Trophoblast cell (in vitro differentiated cells and primary cell): ENCODE results near the gene TF.

Experiments used
- DNase-seq, 2 donors: peaks; one replicate each; pipeline ENCODE4 v3.0.0-alpha.2; 2016
- H2AFZ ChIP-seq: 2 replicates; pipeline ENCODE4 v1.6.1; 2013; ENCODE audit warnings: low read length, moderate library complexity, mild to moderate bottlenecking; ENCODE audit not compliant: insufficient read depth, poor library complexity
- H2AK5ac ChIP-seq: 2 replicates; pipeline ENCODE4 v1.6.1; 2013; ENCODE audit warnings: mild to moderate bottlenecking, low read length
- H2BK120ac ChIP-seq: 2 replicates; pipeline ENCODE4 v1.6.1; 2013; ENCODE audit warnings: low read length, mild to moderate bottlenecking, moderate library complexity; ENCODE audit not compliant: insufficient read depth, poor library complexity
- H2BK12ac ChIP-seq: 2 replicates; pipeline ENCODE4 v1.6.1; 2013; ENCODE audit warnings: mild to moderate bottlenecking, low read length, moderate library complexity
- H2BK5ac ChIP-seq: 2 replicates; pipeline ENCODE4 v1.6.1; 2013; ENCODE audit warnings: low read length, low read depth, moderate library complexity, mild to moderate bottlenecking; ENCODE audit not compliant: poor library complexity
- H3K14ac ChIP-seq: 2 replicates; pipeline ENCODE4 v1.6.1; 2013; ENCODE audit warnings: mild to moderate bottlenecking, low read length
- H3K18ac ChIP-seq: 2 replicates; pipeline ENCODE4 v1.6.1; 2013; ENCODE audit warnings: mild to moderate bottlenecking, low read length
- H3K23ac ChIP-seq: 2 replicates; pipeline ENCODE4 v1.6.1; 2013; ENCODE audit warnings: low read length
- H3K27ac ChIP-seq: 2 replicates; pipeline ENCODE4 v1.5.1; 2013; ENCODE audit warnings: low read depth, mild to moderate bottlenecking, inconsistent platforms, low read length, moderate library complexity
- H3K27me3 ChIP-seq: 2 replicates; pipeline ENCODE4 v1.6.1; 2013; ENCODE audit warnings: inconsistent platforms, mild to moderate bottlenecking, low read length, moderate library complexity; ENCODE audit not compliant: insufficient read depth
- H3K36me3 ChIP-seq, 2 experiments: 1 replicate in 1 of 2; 2 replicates in 1 of 2; pipeline ENCODE4 v1.6.1; 2013; ENCODE audit warnings: low read length in 2 of 2, mild to moderate bottlenecking in 2 of 2, moderate library complexity in 1 of 2; ENCODE audit not compliant: insufficient read depth in 2 of 2, control insufficient read depth in 1 of 2
- H3K4ac ChIP-seq: 2 replicates; pipeline ENCODE4 v1.6.1; 2013; ENCODE audit warnings: low read depth, mild to moderate bottlenecking, low read length, moderate library complexity
- H3K4me1 ChIP-seq, 2 experiments: 1 replicate in 1 of 2; 2 replicates in 1 of 2; pipeline ENCODE4 v1.6.1; 2013; ENCODE audit warnings: low read length in 2 of 2, mild to moderate bottlenecking in 2 of 2, moderate library complexity in 1 of 2; ENCODE audit not compliant: insufficient read depth in 2 of 2, control insufficient read depth in 1 of 2
- H3K4me2 ChIP-seq: 2 replicates; pipeline ENCODE4 v1.6.1; 2013; ENCODE audit warnings: inconsistent platforms, mild to moderate bottlenecking, low read length, moderate library complexity
- H3K4me3 ChIP-seq: 2 replicates; pipeline ENCODE4 v1.5.1; 2013; ENCODE audit warnings: mild to moderate bottlenecking, low read depth, low read length, inconsistent platforms
- H3K79me1 ChIP-seq: one replicate; pipeline ENCODE4 v1.6.1; 2013; ENCODE audit warnings: low read length
- H3K79me2 ChIP-seq: 2 replicates; pipeline ENCODE4 v1.6.1; 2013; ENCODE audit warnings: low read length, mild to moderate bottlenecking; ENCODE audit not compliant: control insufficient read depth, insufficient read depth, poor library complexity
- H3K9ac ChIP-seq: 2 replicates; pipeline ENCODE4 v1.6.1; 2013; ENCODE audit warnings: mild to moderate bottlenecking, low read length
- H3K9me3 ChIP-seq: 2 replicates; pipeline ENCODE4 v1.6.1; 2013; ENCODE audit warnings: low read depth, mild to moderate bottlenecking, control low read depth, inconsistent platforms, low read length; ENCODE audit not compliant: insufficient read depth
- H4K12ac ChIP-seq: 2 replicates; pipeline ENCODE4 v1.6.1; 2013; ENCODE audit warnings: low read depth, mild to moderate bottlenecking, low read length, moderate library complexity
- H4K8ac ChIP-seq: 2 replicates; pipeline ENCODE4 v1.6.1; 2013; ENCODE audit warnings: low read depth, mild to moderate bottlenecking, low read length, moderate library complexity
- H4K91ac ChIP-seq: one replicate; pipeline ENCODE4 v1.6.1; 2013; ENCODE audit warnings: low read depth, mild to moderate bottlenecking, low read length, moderate library complexity
- WGBS: extraction: QIAGEN DNeasy Blood & Tissue Kit; methylation state at CpG from one replicate; pipeline ENCODE4 v1.1.7; 2013; ENCODE audit warnings: missing lambda C conversion rate; ENCODE audit not compliant: insufficient read length, insufficient coverage; ENCODE audit errors: extremely low coverage; 5-methylcytosine and 5-hydroxymethylcytosine counted together

The TF gene

DNA sequence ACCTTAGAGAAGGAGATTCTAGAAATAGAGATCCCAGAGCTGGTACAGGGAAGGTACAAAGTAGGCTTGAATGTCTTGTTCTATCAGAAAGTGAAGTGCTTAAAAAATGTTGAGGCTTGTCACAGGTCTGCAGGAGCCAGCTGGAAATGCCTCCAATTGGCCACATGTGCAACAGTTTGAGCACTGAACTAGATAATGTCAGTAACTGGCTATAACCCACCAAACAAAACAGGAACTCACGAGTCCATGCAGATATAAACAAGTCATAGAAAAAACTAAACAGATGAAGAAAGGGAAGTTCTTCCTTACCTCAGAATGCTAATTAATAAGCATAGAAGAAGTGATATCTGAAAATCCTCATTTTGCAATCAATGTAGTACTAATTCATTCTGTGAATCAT lies 11.9 kb upstream of the TF start:
- Histone ChIP-seq H2BK12ac (no peak overlapping the region), H3K18ac (no peak overlapping the region), H3K9ac (no peak overlapping the region), H3K27ac (no peak overlapping the region), H3K27me3 (no peaks in the 10 kb centered on the region), H2AK5ac (no peak overlapping the region), H3K9me3 (peaks cover 3% of the 10 kb centered on the region), H2BK120ac (no peak overlapping the region), H3K4ac (no peak overlapping the region), H3K36me3 (no peaks in the 10 kb centered on the region), H3K4me3 (no peak overlapping the region), H3K4me1 (no peaks in the 10 kb centered on the region), H4K91ac (no peak overlapping the region), H4K12ac (no peak overlapping the region), H2BK5ac (no peak overlapping the region), H3K79me2 (no peaks in the 10 kb centered on the region), H4K8ac (no peak overlapping the region), H3K4me2 (no peak overlapping the region), H3K23ac (no peak overlapping the region), H2AFZ (no peak overlapping the region), H3K79me1 (no peaks in the 10 kb centered on the region), H3K14ac (no peak overlapping the region)
- no CpG with 5 or more reads among the region's 1 CpG for WGBS
- DNase-seq, result no peak

DNA sequence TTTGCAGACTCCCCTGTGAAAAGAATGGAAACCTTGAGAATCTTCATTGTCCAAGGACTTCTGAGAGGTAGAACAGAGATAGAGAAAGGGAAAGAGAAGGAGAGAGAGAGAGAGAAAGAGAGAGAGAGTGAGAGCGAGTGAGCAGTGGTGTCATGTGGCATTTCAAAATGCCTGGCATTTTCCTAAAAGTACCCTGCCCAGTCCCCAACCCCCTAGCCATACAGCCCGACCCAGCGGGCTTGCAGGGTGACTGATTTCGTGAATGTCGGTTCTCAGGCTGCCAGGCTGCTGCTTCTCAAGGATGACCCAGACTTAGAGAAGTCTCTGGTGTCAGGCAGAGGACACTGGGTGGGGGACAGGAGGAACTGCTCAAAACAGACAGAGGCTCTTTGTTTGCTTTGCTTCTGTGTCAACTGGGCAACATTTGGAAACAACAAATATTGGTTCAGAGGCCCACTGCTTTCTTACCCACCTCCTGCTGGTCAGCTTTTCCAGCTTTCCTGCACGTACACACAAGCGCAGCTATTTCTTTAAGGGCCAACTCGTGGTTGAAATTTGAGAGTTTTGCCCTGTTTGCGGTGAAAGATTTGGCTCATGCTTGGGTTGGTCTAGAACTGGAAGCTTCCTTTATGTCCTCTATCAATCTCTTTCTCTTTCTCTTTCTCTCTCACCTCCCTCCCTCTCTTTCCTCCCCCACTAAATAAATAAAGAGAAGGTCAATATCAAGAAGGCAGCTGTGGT lies 3.7 kb upstream of the TF start:
- no peaks in the 10 kb centered on the region for H3K36me3 ChIP-seq
- H3K4ac ChIP-seq, result no peak overlapping the region
- H2BK120ac ChIP-seq, result no peak overlapping the region
- H4K8ac ChIP-seq, result no peak overlapping the region
- no peak overlapping the region for H3K9ac ChIP-seq
- no peaks in the 10 kb centered on the region for H3K79me2 ChIP-seq
- H3K79me1 ChIP-seq, result no peaks in the 10 kb centered on the region
- no peak overlapping the region for H3K23ac ChIP-seq
- no peak overlapping the region for H4K12ac ChIP-seq
- H2AK5ac ChIP-seq, result no peak overlapping the region
- no peak overlapping the region for H3K14ac ChIP-seq
- no peak overlapping the region for H3K27ac ChIP-seq
- no peak overlapping the region for H4K91ac ChIP-seq
- H2BK5ac ChIP-seq, result no peak overlapping the region
- H3K4me3 ChIP-seq, result no peak overlapping the region
- H3K18ac ChIP-seq, result no peak overlapping the region
- WGBS, result no CpG with 5 or more reads among the region's 9 CpGs
- peaks cover 3% of the 10 kb centered on the region for H3K9me3 ChIP-seq
- no peak overlapping the region for H2BK12ac ChIP-seq
- no peak for DNase-seq
- H2AFZ ChIP-seq, result no peak overlapping the region
- H3K4me2 ChIP-seq, result no peak overlapping the region
- no peaks in the 10 kb centered on the region for H3K27me3 ChIP-seq
- no peaks in the 10 kb centered on the region for H3K4me1 ChIP-seq

DNA sequence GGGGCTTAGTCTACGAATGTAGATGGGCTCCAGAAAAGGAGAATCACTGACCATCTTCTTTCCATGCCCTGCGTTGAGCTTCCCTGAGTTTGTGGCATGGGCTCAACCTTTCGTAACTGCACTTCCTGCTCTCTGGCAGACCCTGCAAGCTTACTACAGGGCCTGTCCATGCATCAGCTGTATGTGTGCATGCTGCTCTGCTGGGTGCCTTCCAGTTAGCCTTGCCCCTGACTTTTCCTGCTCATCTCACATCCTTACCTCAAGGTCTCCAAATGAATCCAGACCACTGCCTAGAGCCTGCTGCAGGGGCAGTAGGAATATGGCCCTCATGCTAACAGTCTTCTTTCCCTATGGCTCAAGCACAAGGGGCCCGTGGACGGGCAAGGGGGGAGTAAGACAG lies 2.0 kb upstream of the TF start:
- Histone ChIP-seq H4K8ac (no peak overlapping the region), H2BK120ac (no peak overlapping the region), H3K4me2 (no peak overlapping the region), H3K9ac (no peak overlapping the region), H3K4me1 (no peaks in the 10 kb centered on the region), H3K79me2 (no peaks in the 10 kb centered on the region), H3K36me3 (no peaks in the 10 kb centered on the region), H4K91ac (no peak overlapping the region), H2BK12ac (no peak overlapping the region), H3K23ac (no peak overlapping the region), H2BK5ac (no peak overlapping the region), H3K9me3 (peaks cover 7% of the 10 kb centered on the region), H3K14ac (no peak overlapping the region), H3K27me3 (no peaks in the 10 kb centered on the region), H2AFZ (no peak overlapping the region), H2AK5ac (no peak overlapping the region), H3K79me1 (no peaks in the 10 kb centered on the region), H3K4me3 (no peak overlapping the region), H4K12ac (no peak overlapping the region), H3K27ac (no peak overlapping the region), H3K18ac (no peak overlapping the region), H3K4ac (no peak overlapping the region)
- DNase-seq, result no peak
- no CpG with 5 or more reads among the region's 5 CpGs for WGBS

DNA sequence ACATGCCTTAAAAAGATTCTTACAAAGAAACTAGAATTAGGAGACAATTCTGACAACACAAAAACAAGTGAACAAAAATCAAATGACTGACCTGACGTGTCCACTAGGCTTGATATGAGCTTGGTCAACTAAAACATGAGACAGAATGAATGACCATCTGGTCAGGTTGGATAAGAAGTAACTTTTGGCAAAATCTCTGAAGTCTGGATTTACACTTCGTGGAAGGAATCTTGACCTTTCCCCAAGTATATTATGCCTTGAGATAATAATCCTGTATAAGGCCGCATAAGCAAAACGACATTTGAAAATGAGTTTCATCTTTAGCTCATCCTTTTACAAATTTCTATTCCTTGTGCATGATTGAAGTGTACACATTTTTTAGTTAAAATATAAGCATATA lies 1.1 kb upstream of the TF start:
- Histone ChIP-seq H3K27me3 (no peaks in the 10 kb centered on the region), H3K4me1 (no peaks in the 10 kb centered on the region), H4K91ac (no peak overlapping the region), H4K12ac (no peak overlapping the region), H3K23ac (no peak overlapping the region), H2AFZ (no peak overlapping the region), H2BK5ac (no peak overlapping the region), H3K18ac (no peak overlapping the region), H4K8ac (no peak overlapping the region), H3K4ac (no peak overlapping the region), H3K36me3 (no peaks in the 10 kb centered on the region), H3K79me2 (no peaks in the 10 kb centered on the region), H2BK120ac (no peak overlapping the region), H3K4me3 (no peak overlapping the region), H2BK12ac (no peak overlapping the region), H3K27ac (no peak overlapping the region), H3K9ac (no peak overlapping the region), H3K9me3 (peaks cover 7% of the 10 kb centered on the region), H3K79me1 (no peaks in the 10 kb centered on the region), H3K14ac (no peak overlapping the region), H3K4me2 (no peak overlapping the region), H2AK5ac (no peak overlapping the region)
- no peak for DNase-seq
- WGBS, result no CpG with 5 or more reads among the region's 4 CpGs
